Fibroblast of lung (primary cell): ENCODE measurements around the gene PCDHA10.

Experiments used
- EZH2 ChIP-seq: IDR thresholded peaks from 2 replicates; pipeline ENCODE4 v1.5.1; 2012; ENCODE audit warnings: low read length, control low read depth, mild to moderate bottlenecking; ENCODE audit errors: missing control alignments
- TF ChIP-seq, protein P1 (sequence below), 2 donors: IDR thresholded peaks in 1 of 2; conservative IDR thresholded peaks in 1 of 2; 1 replicate in 1 of 2; 2 replicates in 1 of 2; pipeline ENCODE4 v1.5.1; 2011 to 2012; ENCODE audit warnings: low read length in 2 of 2, control low read depth in 1 of 2, inconsistent platforms in 1 of 2, low read depth in 1 of 2, mild to moderate bottlenecking in 1 of 2

GRCh38 chr5:140840978-140841962, 14.4 kb upstream of the PCDHA10 start, which contains the start of gene PCDHA8:
- TF ChIP-seq, protein P1, sequence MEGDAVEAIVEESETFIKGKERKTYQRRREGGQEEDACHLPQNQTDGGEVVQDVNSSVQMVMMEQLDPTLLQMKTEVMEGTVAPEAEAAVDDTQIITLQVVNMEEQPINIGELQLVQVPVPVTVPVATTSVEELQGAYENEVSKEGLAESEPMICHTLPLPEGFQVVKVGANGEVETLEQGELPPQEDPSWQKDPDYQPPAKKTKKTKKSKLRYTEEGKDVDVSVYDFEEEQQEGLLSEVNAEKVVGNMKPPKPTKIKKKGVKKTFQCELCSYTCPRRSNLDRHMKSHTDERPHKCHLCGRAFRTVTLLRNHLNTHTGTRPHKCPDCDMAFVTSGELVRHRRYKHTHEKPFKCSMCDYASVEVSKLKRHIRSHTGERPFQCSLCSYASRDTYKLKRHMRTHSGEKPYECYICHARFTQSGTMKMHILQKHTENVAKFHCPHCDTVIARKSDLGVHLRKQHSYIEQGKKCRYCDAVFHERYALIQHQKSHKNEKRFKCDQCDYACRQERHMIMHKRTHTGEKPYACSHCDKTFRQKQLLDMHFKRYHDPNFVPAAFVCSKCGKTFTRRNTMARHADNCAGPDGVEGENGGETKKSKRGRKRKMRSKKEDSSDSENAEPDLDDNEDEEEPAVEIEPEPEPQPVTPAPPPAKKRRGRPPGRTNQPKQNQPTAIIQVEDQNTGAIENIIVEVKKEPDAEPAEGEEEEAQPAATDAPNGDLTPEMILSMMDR (conservative IDR thresholded peaks at IDR 0.05 in 1 of 2, IDR thresholded peaks at IDR 0.05 in 1 of 2; ENCODE audit: low read depth in 1 of 2, low read length in 2 of 2), result peak in 1 of 2 donors; percentile 10
- TF ChIP-seq EZH2, result no peak
